Neutrophil (primary cell): ENCODE results near the gene KCNJ13.

Source experiments
- H3K27ac ChIP-seq: fragments of 200-600 bp; sonication (generic); 2 replicates; pipeline ENCODE4 v1.5.1; 2016; ENCODE audit warnings: mild to moderate bottlenecking, moderate library complexity
- H3K27me3 ChIP-seq: fragments of 200-600 bp; sonication (generic); 2 replicates; pipeline ENCODE4 v1.6.0; 2016; ENCODE audit warnings: mild to moderate bottlenecking
- H3K36me3 ChIP-seq: fragments of 200-600 bp; sonication (generic); 2 replicates; pipeline ENCODE4 v1.5.1; 2017
- H3K4me1 ChIP-seq, 2 experiments: fragments of 200-600 bp in 1 of 2; sonication (generic) in 1 of 2; 1 replicate in 1 of 2; 2 replicates in 1 of 2; pipeline versions ENCODE4 v1.5.1 to v1.6.1; 2013 to 2016; ENCODE audit warnings: low read depth in 1 of 2, low read length in 1 of 2, mild to moderate bottlenecking in 1 of 2, moderate library complexity in 1 of 2; ENCODE audit not compliant: control insufficient read depth in 1 of 2, insufficient read depth in 1 of 2
- H3K4me3 ChIP-seq, 2 experiments: fragments of 200-600 bp in 1 of 2; sonication (generic) in 1 of 2; 1 replicate in 1 of 2; 2 replicates in 1 of 2; pipeline ENCODE4 v1.5.1; 2013 to 2016; ENCODE audit warnings: low read depth in 1 of 2, low read length in 1 of 2, mild to moderate bottlenecking in 1 of 2, moderate library complexity in 1 of 2
- H3K9me3 ChIP-seq: fragments of 200-600 bp; sonication (generic); 2 replicates; pipeline ENCODE4 v1.5.1; 2016
- TF ChIP-seq, protein P1 (sequence below): fragments of 200-600 bp; sonication (generic); IDR thresholded peaks from 2 replicates; pipeline ENCODE4 v1.5.1; 2016; ENCODE audit warnings: antibody characterized with exemption

KCNJ13 gene

DNA sequence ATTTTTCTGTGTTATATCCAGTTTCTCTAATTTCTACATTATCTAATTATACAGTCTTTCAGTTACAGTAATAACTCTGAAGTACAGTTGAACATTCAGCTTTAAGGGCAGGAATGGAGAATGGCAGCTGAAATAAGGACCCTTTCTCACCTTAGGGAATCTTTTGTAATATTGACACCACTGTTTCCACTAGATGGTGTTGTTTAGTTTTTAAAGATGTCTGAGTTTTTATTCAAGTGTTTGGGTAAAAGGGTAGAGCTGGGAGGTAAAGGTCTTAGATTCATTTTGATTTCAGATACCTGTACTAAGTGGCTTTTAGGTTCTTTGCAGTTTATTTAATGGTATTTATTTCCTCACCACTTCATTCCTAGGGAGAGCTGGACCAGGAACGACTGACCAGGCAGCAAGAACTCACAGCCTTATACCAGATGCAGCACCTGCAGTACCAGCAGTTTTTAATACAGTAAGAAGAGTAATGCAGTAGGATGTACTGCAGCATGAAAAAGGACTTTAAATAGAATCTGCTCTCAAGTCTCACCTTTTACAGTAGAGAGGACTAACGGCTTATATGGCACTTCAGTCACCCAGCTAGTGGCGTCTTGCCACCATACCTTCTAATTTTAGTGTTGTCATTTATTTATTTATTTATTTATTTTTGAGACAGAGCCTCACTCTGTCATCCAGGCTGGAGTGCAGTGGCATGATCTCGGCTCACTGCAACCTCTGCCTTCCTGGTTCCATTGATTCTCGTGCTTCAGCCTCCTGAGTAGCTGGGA is 33.2 kb upstream of the KCNJ13 start:
- TF ChIP-seq, protein P1, sequence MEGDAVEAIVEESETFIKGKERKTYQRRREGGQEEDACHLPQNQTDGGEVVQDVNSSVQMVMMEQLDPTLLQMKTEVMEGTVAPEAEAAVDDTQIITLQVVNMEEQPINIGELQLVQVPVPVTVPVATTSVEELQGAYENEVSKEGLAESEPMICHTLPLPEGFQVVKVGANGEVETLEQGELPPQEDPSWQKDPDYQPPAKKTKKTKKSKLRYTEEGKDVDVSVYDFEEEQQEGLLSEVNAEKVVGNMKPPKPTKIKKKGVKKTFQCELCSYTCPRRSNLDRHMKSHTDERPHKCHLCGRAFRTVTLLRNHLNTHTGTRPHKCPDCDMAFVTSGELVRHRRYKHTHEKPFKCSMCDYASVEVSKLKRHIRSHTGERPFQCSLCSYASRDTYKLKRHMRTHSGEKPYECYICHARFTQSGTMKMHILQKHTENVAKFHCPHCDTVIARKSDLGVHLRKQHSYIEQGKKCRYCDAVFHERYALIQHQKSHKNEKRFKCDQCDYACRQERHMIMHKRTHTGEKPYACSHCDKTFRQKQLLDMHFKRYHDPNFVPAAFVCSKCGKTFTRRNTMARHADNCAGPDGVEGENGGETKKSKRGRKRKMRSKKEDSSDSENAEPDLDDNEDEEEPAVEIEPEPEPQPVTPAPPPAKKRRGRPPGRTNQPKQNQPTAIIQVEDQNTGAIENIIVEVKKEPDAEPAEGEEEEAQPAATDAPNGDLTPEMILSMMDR = no peak

DNA sequence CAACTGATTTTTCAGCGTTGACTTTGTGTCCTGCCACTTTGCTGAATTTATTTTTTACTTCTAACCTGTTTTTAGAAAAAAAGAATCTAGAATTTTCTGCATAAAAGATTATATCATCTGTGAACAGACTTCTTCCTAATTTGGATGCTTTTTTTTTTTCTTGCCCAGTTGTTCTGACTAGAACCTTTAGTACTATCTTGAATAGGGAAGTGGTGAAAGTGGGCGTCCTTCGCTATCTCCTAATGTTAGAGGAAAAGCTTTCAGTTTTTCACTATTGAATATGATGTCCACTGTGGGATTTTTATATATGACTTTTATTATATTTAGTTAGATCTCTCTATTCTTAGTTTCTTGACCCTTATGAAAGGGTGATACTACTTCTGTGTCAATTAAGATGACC is 25.7 kb upstream of the KCNJ13 start:
- no peaks in the 10 kb centered on the region for H3K9me3 ChIP-seq
- H3K27me3 ChIP-seq = no peaks in the 10 kb centered on the region
- no peak overlapping the region for H3K27ac ChIP-seq
- peaks cover 14% of the 10 kb centered on the region for H3K36me3 ChIP-seq
- TF ChIP-seq, protein P1 = no peak
- H3K4me3 ChIP-seq = no peak overlapping the region
- H3K4me1 ChIP-seq = no peaks in the 10 kb centered on the region

More for the DNA sequence above, 33.2 kb upstream of the KCNJ13 start:
- no peaks in the 10 kb centered on the region for H3K27me3 ChIP-seq
- H3K4me3 ChIP-seq = no peak overlapping the region
- H3K9me3 ChIP-seq = no peaks in the 10 kb centered on the region
- H3K27ac ChIP-seq = no peak overlapping the region
- H3K36me3 ChIP-seq = peaks cover 53% of the 10 kb centered on the region
- H3K4me1 ChIP-seq = peaks cover 0 to 1% of the 10 kb centered on the region in 2 experiments

DNA sequence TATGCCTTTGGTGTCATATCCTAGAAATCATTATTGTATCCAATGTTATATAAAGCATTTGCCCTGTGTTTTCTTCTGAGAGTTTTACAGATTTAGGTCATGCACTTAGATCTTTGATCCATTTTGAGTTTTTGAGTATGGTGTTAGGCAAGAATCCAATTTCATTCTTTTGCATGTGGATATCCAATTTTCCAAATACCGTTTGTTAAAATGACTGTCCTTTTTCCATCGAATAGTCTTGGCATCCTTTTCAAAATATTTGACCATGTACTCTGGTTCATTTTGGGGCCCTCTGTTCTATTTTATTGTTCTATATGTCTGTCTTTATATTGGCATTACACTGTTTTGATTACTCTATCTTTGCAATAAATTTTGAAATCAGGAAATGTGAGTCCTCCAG is 23.8 kb upstream of the KCNJ13 start:
- no peaks in the 10 kb centered on the region for H3K9me3 ChIP-seq
- peaks cover 25% of the 10 kb centered on the region for H3K36me3 ChIP-seq
- TF ChIP-seq, protein P1 = no peak
- H3K4me1 ChIP-seq = no peaks in the 10 kb centered on the region
- no peaks in the 10 kb centered on the region for H3K27me3 ChIP-seq
- no peak overlapping the region for H3K27ac ChIP-seq
- H3K4me3 ChIP-seq = no peak overlapping the region

DNA sequence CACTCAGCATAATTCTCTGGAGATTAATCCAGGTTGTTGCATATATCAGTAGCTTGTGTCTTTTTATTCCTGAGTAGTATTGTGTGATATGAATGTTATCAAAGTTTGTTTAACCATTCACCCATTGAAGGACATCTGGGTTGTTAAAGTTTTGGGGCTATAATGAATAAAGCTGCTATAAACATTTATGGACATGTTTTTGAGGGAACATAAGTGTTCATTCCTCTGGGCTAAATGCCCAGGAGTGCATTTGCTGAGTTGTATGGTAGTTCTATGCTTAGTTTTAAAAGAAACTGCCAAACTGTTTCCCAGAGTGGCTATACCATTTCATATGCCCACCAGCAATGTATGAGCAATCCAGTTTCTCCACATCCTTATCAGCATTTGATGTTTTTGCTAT is 21.8 kb upstream of the KCNJ13 start:
- peaks cover 43% of the 10 kb centered on the region for H3K36me3 ChIP-seq
- no peaks in the 10 kb centered on the region for H3K27me3 ChIP-seq

DNA sequence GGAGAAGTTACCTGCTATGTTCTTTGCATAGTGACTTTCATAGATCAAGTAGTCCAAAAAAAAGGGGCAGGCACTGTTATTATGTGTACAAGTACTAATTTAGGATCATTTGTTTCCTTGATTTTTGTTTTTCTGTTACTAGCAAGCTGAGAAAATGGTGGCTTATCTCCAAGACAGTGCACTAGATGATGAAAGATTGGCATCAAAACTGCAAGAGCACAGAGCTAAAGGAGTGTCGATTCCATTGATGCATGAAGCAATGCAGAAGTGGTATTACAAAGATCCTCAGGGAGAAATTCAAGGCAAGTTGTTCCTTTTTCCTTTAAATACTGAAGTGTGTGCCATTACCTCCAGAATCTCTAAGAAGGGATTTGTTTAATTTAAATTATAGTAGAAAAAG is 19.6 kb upstream of the KCNJ13 start:
- Histone ChIP-seq H3K27me3 (no peaks in the 10 kb centered on the region), H3K36me3 (peaks cover 64% of the 10 kb centered on the region), H3K9me3 (no peaks in the 10 kb centered on the region), H3K4me1 (no peaks in the 10 kb centered on the region), H3K4me3 (no peak overlapping the region), H3K27ac (no peak overlapping the region)
- TF ChIP-seq, protein P1 = no peak

More for the DNA sequence above, 21.8 kb upstream of the KCNJ13 start:
- TF ChIP-seq, protein P1 = no peak
- Histone ChIP-seq H3K27ac (no peak overlapping the region), H3K4me3 (no peak overlapping the region), H3K9me3 (no peaks in the 10 kb centered on the region), H3K4me1 (no peaks in the 10 kb centered on the region)
